ENCODE data around the gene CNTN1. TPM values are rescaled to one million over a fixed set of nuclear protein-coding genes. Genes with fewer than 3 reads are reported as not detected.

CNTN1 gene
- total and polyA plus RNA-seq, 9 donors = 7.3 to 33.0 (median 16.2) TPM

GRCh38 chr12:41039461-41039860, 347.2 kb downstream of the CNTN1 start:
- no peaks in the 10 kb centered on the region for H3K36me3 ChIP-seq (ENCODE audit: control insufficient read depth, insufficient read depth, low read length)
- no peaks in the 10 kb centered on the region for H3K9me3 ChIP-seq (replicated peaks; ENCODE audit: control insufficient read depth, low read depth, low read length)
- DNase-seq = peak; percentile 58
- no peak overlapping the region for H3K4me3 ChIP-seq (ENCODE audit: low read length)
- H3K4me1 ChIP-seq (ENCODE audit: control insufficient read depth, insufficient read depth, low read length) = no peaks in the 10 kb centered on the region
- no peaks in the 10 kb centered on the region for H3K27me3 ChIP-seq (ENCODE audit: control insufficient read depth, insufficient read depth, low read length)
- H3K27ac ChIP-seq (ENCODE audit: low read length) = no peak overlapping the region

GRCh38 chr12:41045509-41045908, 353.3 kb downstream of the CNTN1 start:
- no peaks in the 10 kb centered on the region for H3K9me3 ChIP-seq (replicated peaks; ENCODE audit: control insufficient read depth, low read depth, low read length)
- H3K4me3 ChIP-seq (ENCODE audit: low read length) = no peak overlapping the region
- H3K27me3 ChIP-seq (ENCODE audit: control insufficient read depth, insufficient read depth, low read length) = no peaks in the 10 kb centered on the region
- H3K27ac ChIP-seq (ENCODE audit: low read length) = no peak overlapping the region
- H3K36me3 ChIP-seq (ENCODE audit: control insufficient read depth, insufficient read depth, low read length) = no peaks in the 10 kb centered on the region
- H3K4me1 ChIP-seq (ENCODE audit: control insufficient read depth, insufficient read depth, low read length) = no peaks in the 10 kb centered on the region
- peak; percentile 40 for DNase-seq
- WGBS (ENCODE audit: insufficient coverage) = no CpG with 5 or more reads among the region's 1 CpG

GRCh38 chr12:41049033-41049432, 356.8 kb downstream of the CNTN1 start:
- no CpG with 5 or more reads among the region's 2 CpGs for WGBS (ENCODE audit: insufficient coverage)
- H3K27ac ChIP-seq (ENCODE audit: low read length) = no peak overlapping the region

GRCh38 chr12:41051954-41052353, 359.7 kb downstream of the CNTN1 start:
- Histone ChIP-seq H3K27me3 (ENCODE audit: control insufficient read depth, insufficient read depth, low read length) (no peaks in the 10 kb centered on the region), H3K27ac (ENCODE audit: low read length) (no peak overlapping the region), H3K9me3 (replicated peaks; ENCODE audit: control insufficient read depth, low read depth, low read length) (no peaks in the 10 kb centered on the region), H3K4me3 (ENCODE audit: low read length) (no peak overlapping the region), H3K4me1 (ENCODE audit: control insufficient read depth, insufficient read depth, low read length) (no peaks in the 10 kb centered on the region), H3K36me3 (ENCODE audit: control insufficient read depth, insufficient read depth, low read length) (no peaks in the 10 kb centered on the region)
- no CpG with 5 or more reads among the region's 2 CpGs for WGBS (ENCODE audit: insufficient coverage)
- no peak for DNase-seq

More at GRCh38 chr12:41049033-41049432, 356.8 kb downstream of the CNTN1 start:
- no peaks in the 10 kb centered on the region for H3K4me1 ChIP-seq (ENCODE audit: control insufficient read depth, insufficient read depth, low read length)
- no peaks in the 10 kb centered on the region for H3K27me3 ChIP-seq (ENCODE audit: control insufficient read depth, insufficient read depth, low read length)
- no peaks in the 10 kb centered on the region for H3K9me3 ChIP-seq (replicated peaks; ENCODE audit: control insufficient read depth, low read depth, low read length)
- DNase-seq = no peak
- no peaks in the 10 kb centered on the region for H3K36me3 ChIP-seq (ENCODE audit: control insufficient read depth, insufficient read depth, low read length)
- H3K4me3 ChIP-seq (ENCODE audit: low read length) = no peak overlapping the region

- Histone ChIP-seq H3K27ac (ENCODE audit: low read length) (no peak overlapping the region), H3K9me3 (replicated peaks; ENCODE audit: control insufficient read depth, low read depth, low read length) (no peaks in the 10 kb centered on the region), H3K27me3 (ENCODE audit: control insufficient read depth, insufficient read depth, low read length) (no peaks in the 10 kb centered on the region), H3K4me3 (ENCODE audit: low read length) (no peak overlapping the region), H3K4me1 (ENCODE audit: control insufficient read depth, insufficient read depth, low read length) (no peaks in the 10 kb centered on the region), H3K36me3 (ENCODE audit: control insufficient read depth, insufficient read depth, low read length) (no peaks in the 10 kb centered on the region)
- WGBS (ENCODE audit: insufficient coverage) = no CpG with 5 or more reads among the region's 1 CpG
- DNase-seq = no peak
Measured at GRCh38 chr12:41052441-41052840, 360.2 kb downstream of the CNTN1 start.

GRCh38 chr12:41053046-41053445, 360.8 kb downstream of the CNTN1 start:
- H3K9me3 ChIP-seq (replicated peaks; ENCODE audit: control insufficient read depth, low read depth, low read length) = no peaks in the 10 kb centered on the region
- H3K27me3 ChIP-seq (ENCODE audit: control insufficient read depth, insufficient read depth, low read length) = no peaks in the 10 kb centered on the region
- no peak for DNase-seq
- no peak overlapping the region for H3K4me3 ChIP-seq (ENCODE audit: low read length)
- H3K36me3 ChIP-seq (ENCODE audit: control insufficient read depth, insufficient read depth, low read length) = no peaks in the 10 kb centered on the region
- no CpG with 5 or more reads among the region's 1 CpG for WGBS (ENCODE audit: insufficient coverage)
- no peaks in the 10 kb centered on the region for H3K4me1 ChIP-seq (ENCODE audit: control insufficient read depth, insufficient read depth, low read length)
- H3K27ac ChIP-seq (ENCODE audit: low read length) = no peak overlapping the region

GRCh38 chr12:41055875-41056577, 363.8 kb downstream of the CNTN1 start:
- no peak overlapping the region for H3K4me3 ChIP-seq (ENCODE audit: low read length)
- no CpG with 5 or more reads among the region's 3 CpGs for WGBS (ENCODE audit: insufficient coverage)
- H3K9me3 ChIP-seq (replicated peaks; ENCODE audit: control insufficient read depth, low read depth, low read length) = no peaks in the 10 kb centered on the region
- H3K27ac ChIP-seq (ENCODE audit: low read length) = no peak overlapping the region
- H3K27me3 ChIP-seq (ENCODE audit: control insufficient read depth, insufficient read depth, low read length) = no peaks in the 10 kb centered on the region
- DNase-seq = peak; percentile 70
- no peaks in the 10 kb centered on the region for H3K4me1 ChIP-seq (ENCODE audit: control insufficient read depth, insufficient read depth, low read length)
- H3K36me3 ChIP-seq (ENCODE audit: control insufficient read depth, insufficient read depth, low read length) = no peaks in the 10 kb centered on the region

- Histone ChIP-seq H3K4me1 (ENCODE audit: control insufficient read depth, insufficient read depth, low read length) (no peaks in the 10 kb centered on the region), H3K27me3 (ENCODE audit: control insufficient read depth, insufficient read depth, low read length) (no peaks in the 10 kb centered on the region), H3K4me3 (ENCODE audit: low read length) (no peak overlapping the region), H3K36me3 (ENCODE audit: control insufficient read depth, insufficient read depth, low read length) (no peaks in the 10 kb centered on the region), H3K27ac (ENCODE audit: low read length) (no peak overlapping the region), H3K9me3 (replicated peaks; ENCODE audit: control insufficient read depth, low read depth, low read length) (no peaks in the 10 kb centered on the region)
- DNase-seq = no peak
Measured at GRCh38 chr12:41058266-41058665, 366.0 kb downstream of the CNTN1 start.

- no peak overlapping the region for H3K4me3 ChIP-seq (ENCODE audit: low read length)
- no peak overlapping the region for H3K27ac ChIP-seq (ENCODE audit: low read length)
- no peaks in the 10 kb centered on the region for H3K4me1 ChIP-seq (ENCODE audit: control insufficient read depth, insufficient read depth, low read length)
- no peak for DNase-seq
- no peaks in the 10 kb centered on the region for H3K36me3 ChIP-seq (ENCODE audit: control insufficient read depth, insufficient read depth, low read length)
- H3K27me3 ChIP-seq (ENCODE audit: control insufficient read depth, insufficient read depth, low read length) = no peaks in the 10 kb centered on the region
- H3K9me3 ChIP-seq (replicated peaks; ENCODE audit: control insufficient read depth, low read depth, low read length) = no peaks in the 10 kb centered on the region
- no CpG with 5 or more reads among the region's 2 CpGs for WGBS (ENCODE audit: insufficient coverage)
Measured at GRCh38 chr12:41061192-41061591, 369.0 kb downstream of the CNTN1 start.

- Histone ChIP-seq H3K27ac (ENCODE audit: low read length) (no peak overlapping the region), H3K4me1 (ENCODE audit: control insufficient read depth, insufficient read depth, low read length) (no peaks in the 10 kb centered on the region), H3K36me3 (ENCODE audit: control insufficient read depth, insufficient read depth, low read length) (no peaks in the 10 kb centered on the region), H3K4me3 (ENCODE audit: low read length) (no peak overlapping the region), H3K27me3 (ENCODE audit: control insufficient read depth, insufficient read depth, low read length) (no peaks in the 10 kb centered on the region), H3K9me3 (replicated peaks; ENCODE audit: control insufficient read depth, low read depth, low read length) (no peaks in the 10 kb centered on the region)
- no CpG with 5 or more reads among the region's 2 CpGs for WGBS (ENCODE audit: insufficient coverage)
- no peak for DNase-seq
Measured at GRCh38 chr12:41064411-41064810, 372.2 kb downstream of the CNTN1 start.

Data from muscle of leg (tissue), 11 donors.